RWPE2 (cell line): ENCODE data around the gene BMP7.

Experiments
- ATAC-seq: fragments of 200-7000 bp; cut with Tn5 transposase; 3 replicates; pipeline ENCODE4 v1.9.1; 2021; ENCODE audit warnings: low read depth
- DNase-seq: peaks from one replicate; pipeline ENCODE4 v3.0.0-alpha.2; 2020; ENCODE audit warnings: low spot score
- H3K27ac ChIP-seq: fragments of 450-650 bp; 2 replicates; pipeline ENCODE4 v1.5.1; 2017; ENCODE audit warnings: mild to moderate bottlenecking; ENCODE audit not compliant: poor library complexity, severe bottlenecking
- H3K27me3 ChIP-seq: fragments of 250-450 bp; sonication (Bioruptor Pico); 2 replicates; pipeline ENCODE4 v1.5.1; 2021; ENCODE audit warnings: mild to moderate bottlenecking, moderate library complexity; ENCODE audit not compliant: insufficient read depth, poor library complexity, severe bottlenecking
- H3K36me3 ChIP-seq: fragments of 250-450 bp; sonication (Bioruptor Pico); 2 replicates; pipeline ENCODE4 v1.5.1; 2020; ENCODE audit warnings: low read depth, mild to moderate bottlenecking, moderate library complexity
- H3K4me1 ChIP-seq: fragments of 250-450 bp; sonication (Bioruptor Pico); 2 replicates; pipeline ENCODE4 v1.5.1; 2021; ENCODE audit warnings: mild to moderate bottlenecking, moderate library complexity; ENCODE audit not compliant: insufficient read depth, poor library complexity, severe bottlenecking
- H3K4me3 ChIP-seq: fragments of 250-450 bp; sonication (Bioruptor Pico); 2 replicates; pipeline ENCODE4 v1.5.1; 2021; ENCODE audit warnings: mild to moderate bottlenecking, moderate library complexity; ENCODE audit not compliant: severe bottlenecking
- H3K9me3 ChIP-seq: fragments of 250-450 bp; sonication (Bioruptor Pico); 2 replicates; pipeline ENCODE4 v1.5.1; 2021; ENCODE audit warnings: mild to moderate bottlenecking, moderate library complexity; ENCODE audit not compliant: severe bottlenecking
- TF ChIP-seq, protein P1 (sequence below): fragments of 450-650 bp; IDR thresholded peaks from one replicate; pipeline ENCODE4 v1.5.1; 2017; ENCODE audit warnings: mild to moderate bottlenecking, moderate library complexity; ENCODE audit not compliant: poor library complexity, severe bottlenecking

The BMP7 gene

DNA sequence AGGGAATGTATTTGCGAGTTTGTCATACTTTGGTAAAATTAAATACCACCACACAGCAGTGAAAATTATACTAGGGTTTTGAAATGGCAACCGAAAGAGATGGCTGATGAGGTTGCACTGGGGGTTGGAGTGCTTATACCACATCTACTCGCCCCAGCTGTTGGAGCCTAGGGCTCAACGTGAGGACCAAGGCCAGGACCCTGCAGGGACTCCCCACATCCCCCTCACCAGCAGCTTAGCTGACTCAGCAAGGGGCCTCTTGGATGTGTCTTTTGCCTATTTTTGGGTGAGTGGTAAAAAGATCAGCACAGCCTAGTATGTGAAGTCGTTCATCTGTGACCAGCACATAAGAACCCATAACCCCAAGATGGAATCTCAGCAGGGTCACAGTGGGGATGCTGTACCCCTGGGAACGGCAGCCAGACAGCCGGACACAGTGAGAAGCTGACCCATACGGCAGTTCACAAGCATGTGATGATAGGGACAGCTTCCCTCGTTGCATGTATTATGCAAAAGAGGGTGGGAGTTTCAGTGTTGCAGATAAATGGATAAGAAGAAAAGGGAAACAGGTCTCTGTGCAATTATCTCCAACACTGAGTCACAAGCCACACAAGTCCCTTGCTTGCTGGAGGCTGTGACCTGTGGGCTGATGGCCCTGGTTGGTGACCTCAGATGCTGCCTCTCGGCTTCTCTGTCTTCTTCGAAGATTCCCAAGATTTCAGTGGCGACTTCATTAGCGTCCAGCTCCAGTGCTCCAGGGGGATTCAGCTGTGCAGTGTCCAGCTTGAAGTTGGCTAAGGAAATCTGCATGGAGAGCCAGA is 42.2 kb upstream of the BMP7 start:
- DNase-seq (peak; percentile 57), ATAC-seq (no peak)
- Histone ChIP-seq H3K27me3 (peaks cover 81% of the 10 kb centered on the region), H3K27ac (no peak overlapping the region), H3K9me3 (no peaks in the 10 kb centered on the region), H3K4me3 (no peak overlapping the region), H3K4me1 (no peaks in the 10 kb centered on the region), H3K36me3 (no peaks in the 10 kb centered on the region)
- TF ChIP-seq, protein P1, sequence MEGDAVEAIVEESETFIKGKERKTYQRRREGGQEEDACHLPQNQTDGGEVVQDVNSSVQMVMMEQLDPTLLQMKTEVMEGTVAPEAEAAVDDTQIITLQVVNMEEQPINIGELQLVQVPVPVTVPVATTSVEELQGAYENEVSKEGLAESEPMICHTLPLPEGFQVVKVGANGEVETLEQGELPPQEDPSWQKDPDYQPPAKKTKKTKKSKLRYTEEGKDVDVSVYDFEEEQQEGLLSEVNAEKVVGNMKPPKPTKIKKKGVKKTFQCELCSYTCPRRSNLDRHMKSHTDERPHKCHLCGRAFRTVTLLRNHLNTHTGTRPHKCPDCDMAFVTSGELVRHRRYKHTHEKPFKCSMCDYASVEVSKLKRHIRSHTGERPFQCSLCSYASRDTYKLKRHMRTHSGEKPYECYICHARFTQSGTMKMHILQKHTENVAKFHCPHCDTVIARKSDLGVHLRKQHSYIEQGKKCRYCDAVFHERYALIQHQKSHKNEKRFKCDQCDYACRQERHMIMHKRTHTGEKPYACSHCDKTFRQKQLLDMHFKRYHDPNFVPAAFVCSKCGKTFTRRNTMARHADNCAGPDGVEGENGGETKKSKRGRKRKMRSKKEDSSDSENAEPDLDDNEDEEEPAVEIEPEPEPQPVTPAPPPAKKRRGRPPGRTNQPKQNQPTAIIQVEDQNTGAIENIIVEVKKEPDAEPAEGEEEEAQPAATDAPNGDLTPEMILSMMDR = no peak

- H3K27me3 ChIP-seq = peaks cover 65% of the 10 kb centered on the region
These were observed 40.3 kb upstream of the BMP7 start for GRCh38 chr20:57306747-57307146.

GRCh38 chr20:57301026-57301425 is 34.6 kb upstream of the BMP7 start:
- Histone ChIP-seq H3K4me1 (no peaks in the 10 kb centered on the region), H3K27me3 (peaks cover 47% of the 10 kb centered on the region), H3K4me3 (no peak overlapping the region), H3K36me3 (no peaks in the 10 kb centered on the region), H3K9me3 (no peaks in the 10 kb centered on the region), H3K27ac (no peak overlapping the region)
- peak; percentile 16; the same call in 1 of the 3 replicates for ATAC-seq
- TF ChIP-seq, protein P1 = no peak
- no peak for DNase-seq

More at GRCh38 chr20:57306747-57307146, 40.3 kb upstream of the BMP7 start:
- no peak overlapping the region for H3K27ac ChIP-seq
- ATAC-seq = no peak; the same call in 2 of the 3 replicates
- no peak overlapping the region for H3K4me3 ChIP-seq
- peak; percentile 41 for DNase-seq
- no peaks in the 10 kb centered on the region for H3K4me1 ChIP-seq
- no peaks in the 10 kb centered on the region for H3K9me3 ChIP-seq
- H3K36me3 ChIP-seq = no peaks in the 10 kb centered on the region
- TF ChIP-seq, protein P1 = no peak

GRCh38 chr20:57298457-57298856 is 32.0 kb upstream of the BMP7 start:
- DNase-seq = no peak
- H3K4me1 ChIP-seq = no peaks in the 10 kb centered on the region
- TF ChIP-seq, protein P1 = no peak
- H3K4me3 ChIP-seq = no peak overlapping the region
- H3K27ac ChIP-seq = no peak overlapping the region
- H3K27me3 ChIP-seq = peaks cover 61% of the 10 kb centered on the region
- ATAC-seq = no peak
- no peaks in the 10 kb centered on the region for H3K36me3 ChIP-seq
- H3K9me3 ChIP-seq = no peaks in the 10 kb centered on the region

- Histone ChIP-seq H3K36me3 (no peaks in the 10 kb centered on the region), H3K27ac (no peak overlapping the region), H3K9me3 (no peaks in the 10 kb centered on the region), H3K4me3 (no peak overlapping the region), H3K27me3 (peaks cover 79% of the 10 kb centered on the region), H3K4me1 (no peaks in the 10 kb centered on the region)
- no peak for ATAC-seq
- DNase-seq = no peak
- TF ChIP-seq, protein P1 = no peak
These were observed 28.1 kb upstream of the BMP7 start for GRCh38 chr20:57294550-57294949.
